Measurements from ENCODE around the gene MS4A15.

MS4A15 gene

DNA sequence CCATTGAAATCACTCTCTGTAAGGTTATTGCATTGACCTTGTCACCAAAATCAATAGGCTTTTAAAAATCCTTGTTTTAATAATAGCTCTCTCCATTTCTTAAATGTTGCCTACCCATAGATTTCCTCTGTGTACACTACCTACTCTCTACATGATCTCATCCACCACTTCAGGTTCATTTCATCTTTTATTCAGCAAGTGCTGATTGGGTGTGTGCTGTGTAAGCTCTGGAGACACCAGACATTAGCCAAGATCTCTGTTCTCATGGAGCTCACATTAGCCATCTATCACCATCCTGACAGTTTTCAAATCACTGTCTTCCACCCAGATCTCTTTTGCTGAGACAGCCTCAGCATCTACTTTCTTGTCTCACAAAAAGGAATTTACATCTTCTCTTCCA is 24.1 kb downstream of the MS4A15 start:
- DNase-seq = no peak

DNA sequence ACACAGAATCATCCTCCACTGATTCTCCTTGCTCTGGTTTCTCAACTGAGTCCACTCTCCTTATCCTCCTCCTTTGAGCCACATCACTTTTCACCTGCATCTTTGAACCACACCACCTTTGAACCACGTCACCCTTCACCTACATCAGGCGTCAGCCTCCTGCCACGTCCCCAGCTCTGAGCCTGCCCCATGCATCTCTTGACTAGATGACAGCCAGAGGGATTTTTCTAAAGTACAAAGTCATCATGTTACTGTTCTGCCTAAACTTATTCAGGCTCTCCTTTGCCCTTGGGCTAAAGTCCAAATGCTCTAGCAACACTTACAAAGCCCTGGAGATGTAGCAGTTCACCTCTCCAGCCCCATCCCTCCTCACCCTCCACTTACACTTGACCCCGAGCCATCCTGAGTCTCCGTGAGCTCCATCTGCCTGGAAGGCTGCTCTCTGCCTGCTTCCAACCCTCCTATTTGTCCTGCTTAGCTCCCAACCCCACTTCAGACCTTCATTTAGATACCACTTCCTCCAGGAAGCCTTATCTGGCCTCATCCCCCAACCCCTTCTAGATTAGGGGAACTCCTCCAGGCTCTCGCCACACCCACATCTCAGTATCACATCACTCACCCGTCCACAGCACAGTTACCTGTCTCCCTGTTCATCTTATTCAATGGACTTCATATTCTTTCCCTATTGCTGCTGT is 24.8 kb downstream of the MS4A15 start:
- DNase-seq = no peak

DNA sequence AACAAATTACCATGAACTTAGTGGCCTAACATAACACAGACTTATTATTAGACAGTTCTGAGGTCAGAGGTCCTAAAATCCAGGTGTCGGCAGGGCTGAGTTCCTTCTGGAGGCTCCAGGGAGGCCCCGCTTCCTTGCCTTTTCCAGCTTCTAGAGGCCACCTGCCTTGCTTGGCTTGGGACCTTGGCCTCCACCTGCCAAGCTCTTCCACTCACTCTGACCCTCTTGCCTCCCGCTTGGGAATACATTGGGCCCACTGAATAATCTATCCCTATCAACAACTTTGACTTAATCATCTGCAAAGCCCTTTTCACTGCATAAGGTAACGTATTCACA is 25.3 kb downstream of the MS4A15 start:
- DNase-seq = no peak

DNA sequence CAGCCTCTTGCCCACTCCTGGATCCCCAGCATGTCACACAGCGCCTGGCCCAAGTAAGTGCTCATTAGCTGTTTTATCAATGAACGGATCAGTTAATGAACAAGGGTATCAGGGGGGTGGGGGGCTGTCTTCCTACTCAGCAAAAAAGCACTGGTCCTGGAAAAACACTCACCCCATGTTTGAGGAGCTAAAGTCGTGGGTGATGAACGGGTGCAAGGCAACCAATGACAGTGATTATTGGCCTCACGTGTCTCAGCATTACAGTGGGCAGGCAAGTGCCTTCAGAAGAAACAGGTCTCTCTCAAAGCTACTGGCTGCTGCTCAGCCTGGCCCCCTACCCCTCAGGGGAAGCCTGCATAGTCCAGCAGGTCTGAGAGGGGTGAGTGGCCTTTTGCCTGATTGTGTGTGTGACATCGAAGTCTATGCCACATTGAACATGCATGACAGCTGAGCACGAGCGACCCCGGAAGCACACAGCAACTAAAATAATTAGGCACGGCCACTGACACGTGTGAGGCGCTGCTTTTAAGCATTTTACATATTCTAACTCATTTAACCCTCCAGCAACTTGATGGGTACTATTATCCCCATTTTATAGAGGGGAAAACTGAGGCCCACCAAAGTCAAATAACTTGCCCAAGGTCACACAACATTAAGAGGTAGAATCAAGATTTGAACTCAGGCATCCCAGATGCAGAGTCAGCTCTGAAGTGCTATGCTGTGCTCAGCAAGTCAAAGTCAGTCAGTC is 25.9 kb downstream of the MS4A15 start:
- no peak for DNase-seq

DNA sequence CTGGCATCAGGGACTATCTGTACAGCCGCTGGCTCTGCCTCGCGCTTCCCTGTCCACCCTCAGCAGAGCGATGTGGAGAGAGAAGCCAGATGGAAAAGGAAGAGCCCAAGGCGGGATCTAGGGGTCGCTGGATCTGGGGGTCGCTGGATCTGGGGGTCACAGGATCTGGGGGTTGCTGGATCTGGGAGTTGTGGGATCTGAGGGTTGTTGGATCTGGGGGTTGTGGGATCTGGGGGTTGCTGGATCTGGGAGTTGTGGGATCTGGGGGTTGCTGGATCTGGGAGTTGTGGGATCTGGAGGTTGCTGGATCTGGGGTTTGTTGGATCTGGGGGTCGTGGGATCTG is 26.4 kb downstream of the MS4A15 start:
- no peak for DNase-seq

DNA sequence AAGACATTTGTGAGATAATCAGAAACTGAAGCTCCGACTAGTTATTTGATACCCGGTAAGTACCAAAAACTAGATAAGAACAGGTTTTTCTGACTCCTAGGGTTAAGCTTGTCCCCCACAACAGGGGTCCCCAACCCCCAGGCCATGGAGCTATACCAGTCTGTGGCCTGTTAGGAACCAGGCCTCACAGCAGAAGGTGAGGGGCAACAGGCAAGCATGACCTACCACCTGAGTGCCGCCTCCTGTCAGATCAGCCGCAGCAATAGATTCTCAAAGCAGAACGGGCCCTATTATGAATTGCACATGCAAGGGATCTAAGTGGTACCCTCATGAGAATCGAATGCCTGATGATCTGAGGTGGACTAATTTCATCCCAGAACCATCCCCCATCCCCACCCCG is 27.2 kb downstream of the MS4A15 start:
- DNase-seq = no peak

DNA sequence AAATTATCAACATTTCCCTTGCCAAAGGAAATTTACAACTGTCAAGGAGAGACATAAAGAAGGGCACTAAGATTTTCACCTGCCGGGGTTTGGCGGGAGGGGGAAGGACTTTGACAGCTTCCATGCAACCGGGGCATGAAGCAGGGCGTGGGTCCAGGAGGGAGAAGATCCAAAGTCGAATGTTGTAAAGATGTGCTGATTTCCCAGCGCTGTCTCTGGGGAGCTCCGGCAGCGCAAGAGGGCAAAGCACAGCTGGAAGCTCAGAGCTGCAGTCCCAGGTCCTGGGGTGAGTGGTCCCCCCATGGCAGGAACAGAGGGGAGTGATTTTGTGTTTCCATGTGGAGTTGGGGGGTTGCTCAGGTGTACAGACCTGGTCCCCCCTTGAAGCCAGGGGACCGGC is 28.5 kb downstream of the MS4A15 start, which contains the start of gene MS4A10:
MS4A10 (plus strand) TSS at position 198 of the 400 bp plus-strand sequence. CDS start 5,003 bp downstream, outside the sequence.
- DNase-seq = no peak

DNA sequence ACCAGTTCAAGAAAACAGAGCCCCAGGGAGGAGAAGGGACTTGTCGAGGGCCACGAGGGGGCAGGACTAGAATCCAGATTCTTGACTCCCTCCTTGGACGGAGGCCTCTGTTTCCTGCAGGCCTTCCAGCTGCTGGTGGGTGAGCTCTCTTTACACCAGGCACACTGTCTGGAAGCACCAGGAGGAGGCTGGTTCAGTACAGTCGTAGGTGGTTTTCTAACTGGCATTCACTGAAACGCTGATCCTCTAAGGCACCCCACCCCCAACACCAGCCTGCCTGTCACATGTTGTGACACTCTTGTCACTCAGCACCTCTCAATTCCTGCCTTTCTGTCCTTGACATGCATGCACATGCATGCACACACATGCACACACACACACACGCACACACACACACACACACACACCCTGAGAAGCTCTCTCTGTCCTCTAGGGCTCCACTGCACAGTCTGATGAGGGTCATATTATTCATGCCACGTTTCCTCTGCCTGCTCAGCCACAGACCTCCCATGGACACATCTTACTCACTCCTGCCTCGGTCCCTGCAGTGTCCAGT is 29.2 kb downstream of the MS4A15 start:
- DNase-seq = no peak

DNA sequence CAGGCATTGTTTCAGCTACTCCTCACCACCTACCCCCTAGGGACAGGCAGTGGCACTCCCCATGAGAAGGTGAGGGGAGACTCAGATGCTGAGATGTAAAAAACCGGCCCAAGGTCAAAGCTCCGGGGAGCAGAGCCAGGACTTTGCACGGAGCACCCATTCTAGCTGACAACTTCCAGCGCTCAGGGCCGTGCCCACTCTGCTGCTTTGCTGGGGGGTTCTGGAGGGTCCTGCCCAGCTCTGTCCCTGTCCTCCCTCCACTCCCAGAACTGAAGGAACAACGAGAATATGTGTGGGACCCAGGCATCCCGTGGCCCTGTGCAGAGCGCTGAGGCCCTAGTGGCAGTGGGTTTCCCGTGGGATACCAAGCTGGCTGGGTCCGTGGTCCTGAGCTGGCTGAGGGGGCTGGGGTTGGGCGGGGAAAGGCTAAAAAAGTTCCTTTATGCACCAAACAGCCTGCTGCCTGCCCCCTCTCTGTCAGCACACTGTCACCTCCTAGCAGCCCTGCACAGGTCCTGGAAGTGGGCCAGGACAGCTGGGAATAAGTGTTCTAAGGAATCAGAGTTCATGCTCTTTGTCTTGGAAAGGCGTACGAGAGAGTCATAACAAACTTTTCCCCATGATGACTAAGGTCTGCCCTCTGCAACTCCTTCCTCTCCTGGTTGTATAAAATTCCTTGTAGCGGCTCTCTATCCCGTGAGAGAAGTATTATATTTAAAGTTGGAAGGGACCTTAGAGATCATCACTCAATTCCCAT is 30.3 kb downstream of the MS4A15 start:
- no peak for DNase-seq

DNA sequence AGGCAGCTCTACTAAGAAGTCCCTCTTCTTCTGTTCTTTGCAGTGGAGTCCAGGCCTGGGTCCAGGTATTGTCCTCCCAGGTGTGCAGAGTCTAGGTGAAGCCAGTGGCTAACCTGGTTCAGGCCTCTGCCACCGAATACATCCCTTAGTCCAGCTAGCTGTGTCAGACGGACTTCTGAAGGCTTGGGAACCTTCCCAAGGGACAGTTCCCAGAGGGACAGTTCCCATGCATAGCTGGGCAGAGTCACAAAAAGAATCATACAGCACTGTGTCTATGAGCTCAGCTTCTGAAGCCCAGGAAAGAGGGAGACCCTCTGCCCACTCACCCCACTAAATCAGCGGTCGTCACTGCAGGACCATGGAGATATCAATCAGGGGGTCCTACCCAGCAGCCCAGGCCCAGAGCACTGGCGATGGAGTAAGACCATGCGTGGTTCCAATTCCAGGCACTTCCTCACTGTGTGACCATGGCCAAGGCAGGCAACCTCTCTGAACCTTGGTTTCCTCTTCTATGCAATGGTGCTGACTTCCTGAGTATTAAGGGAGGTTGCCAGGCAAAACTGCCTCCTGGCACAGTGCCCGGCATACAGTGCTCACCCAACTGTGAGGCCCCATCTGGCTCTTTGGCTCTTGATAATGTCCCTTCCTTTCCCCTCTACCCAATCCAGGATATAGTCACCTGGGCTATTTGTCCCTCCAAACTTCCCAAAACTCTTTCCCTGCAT is 31.9 kb downstream of the MS4A15 start:
- DNase-seq = no peak

DNA sequence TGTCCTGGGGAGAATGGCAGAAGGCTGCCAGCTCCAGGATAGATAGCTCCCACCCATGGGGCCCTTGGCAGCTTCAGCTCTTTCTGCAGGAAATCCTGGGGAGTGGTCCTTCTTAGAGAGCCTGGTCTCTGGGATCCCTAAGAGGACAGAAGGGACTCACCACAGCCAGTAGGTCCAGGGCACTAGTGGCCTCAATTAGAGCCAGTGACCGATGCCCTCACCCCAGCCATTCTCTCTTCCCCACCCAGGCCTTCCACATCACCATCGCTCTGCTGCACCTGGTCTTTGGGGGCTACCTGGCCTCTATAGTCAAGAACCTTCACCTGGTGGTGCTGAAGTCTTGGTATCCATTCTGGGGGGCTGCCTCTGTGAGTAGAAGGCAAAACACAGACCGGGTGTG is 34.1 kb downstream of the MS4A15 start:
- DNase-seq = no peak

DNA sequence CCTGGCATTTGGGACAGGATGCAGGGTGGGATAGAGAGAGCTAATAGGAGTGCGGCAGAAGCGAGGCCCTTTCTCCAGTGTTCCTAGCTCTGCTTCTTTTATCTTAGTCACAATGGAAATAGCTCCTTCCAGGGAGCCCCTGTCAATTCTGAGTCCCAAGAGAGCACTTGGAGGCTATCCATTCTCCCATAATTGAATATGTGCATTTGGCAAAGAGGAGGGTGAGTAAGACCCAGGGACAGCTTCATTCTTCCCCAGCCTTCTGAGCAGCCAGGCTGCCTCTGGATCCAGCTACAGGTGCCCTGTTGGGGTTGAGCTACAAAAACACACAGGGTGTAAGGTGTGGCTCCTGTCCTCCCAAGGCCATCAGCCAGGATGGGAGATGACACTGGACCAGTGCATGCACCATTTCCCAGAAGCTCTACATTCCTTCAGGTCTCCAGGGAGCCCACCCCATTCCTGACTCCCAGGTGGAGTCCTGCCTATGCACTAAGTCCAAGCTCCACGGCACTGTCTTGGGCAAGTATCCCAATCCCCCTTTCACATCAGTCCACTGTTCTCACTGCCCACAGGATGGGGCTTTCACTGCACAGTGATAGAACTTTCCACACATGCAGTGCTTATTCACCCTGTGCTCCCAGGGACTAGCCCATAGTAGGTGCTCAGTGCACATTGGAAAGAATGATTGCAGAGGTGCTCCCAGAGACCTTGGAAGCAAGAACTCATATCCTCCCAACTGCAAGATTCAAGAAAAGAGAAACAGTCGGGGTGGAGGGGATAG is 34.7 kb downstream of the MS4A15 start:
- DNase-seq = no peak

DNA sequence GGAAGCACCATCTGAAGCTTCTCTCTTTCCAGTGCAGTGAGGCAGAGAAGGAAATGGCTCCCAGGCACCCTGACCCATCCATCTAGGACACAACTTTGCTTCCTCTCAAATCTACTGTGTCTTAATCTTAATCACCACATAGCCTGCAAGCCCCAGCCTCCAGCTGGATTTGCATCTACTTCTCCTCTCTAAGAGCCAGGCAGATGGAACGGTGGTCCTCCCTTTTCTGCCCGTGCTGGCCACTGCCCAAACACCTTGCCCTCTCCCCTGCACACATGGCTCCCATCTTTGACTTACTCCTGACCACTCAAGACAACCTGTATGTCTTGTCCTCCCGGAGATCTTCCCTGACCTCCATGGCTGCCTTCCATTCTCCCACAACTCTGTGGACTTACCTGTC is 35.9 kb downstream of the MS4A15 start:
- no peak for DNase-seq

DNA sequence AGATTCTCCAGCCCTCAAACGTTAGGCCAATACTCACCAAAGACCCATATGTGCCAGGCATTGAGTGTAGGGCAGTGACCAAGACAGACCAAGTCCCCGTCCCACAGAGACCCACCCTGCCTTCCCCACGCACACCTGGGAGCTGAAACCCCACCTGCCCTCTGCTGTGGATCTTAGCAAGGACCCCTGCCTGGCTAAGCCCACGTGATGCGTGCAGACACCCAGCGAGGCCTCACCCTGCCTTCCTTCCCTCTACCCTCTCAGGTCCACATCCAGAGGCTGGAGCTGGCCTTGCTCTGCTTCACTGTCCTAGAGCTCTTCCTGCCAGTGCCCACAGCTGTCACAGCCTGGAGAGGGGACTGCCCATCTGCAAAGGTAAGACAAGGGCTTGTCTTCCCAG is 38.6 kb downstream of the MS4A15 start:
- no peak for DNase-seq

DNA sequence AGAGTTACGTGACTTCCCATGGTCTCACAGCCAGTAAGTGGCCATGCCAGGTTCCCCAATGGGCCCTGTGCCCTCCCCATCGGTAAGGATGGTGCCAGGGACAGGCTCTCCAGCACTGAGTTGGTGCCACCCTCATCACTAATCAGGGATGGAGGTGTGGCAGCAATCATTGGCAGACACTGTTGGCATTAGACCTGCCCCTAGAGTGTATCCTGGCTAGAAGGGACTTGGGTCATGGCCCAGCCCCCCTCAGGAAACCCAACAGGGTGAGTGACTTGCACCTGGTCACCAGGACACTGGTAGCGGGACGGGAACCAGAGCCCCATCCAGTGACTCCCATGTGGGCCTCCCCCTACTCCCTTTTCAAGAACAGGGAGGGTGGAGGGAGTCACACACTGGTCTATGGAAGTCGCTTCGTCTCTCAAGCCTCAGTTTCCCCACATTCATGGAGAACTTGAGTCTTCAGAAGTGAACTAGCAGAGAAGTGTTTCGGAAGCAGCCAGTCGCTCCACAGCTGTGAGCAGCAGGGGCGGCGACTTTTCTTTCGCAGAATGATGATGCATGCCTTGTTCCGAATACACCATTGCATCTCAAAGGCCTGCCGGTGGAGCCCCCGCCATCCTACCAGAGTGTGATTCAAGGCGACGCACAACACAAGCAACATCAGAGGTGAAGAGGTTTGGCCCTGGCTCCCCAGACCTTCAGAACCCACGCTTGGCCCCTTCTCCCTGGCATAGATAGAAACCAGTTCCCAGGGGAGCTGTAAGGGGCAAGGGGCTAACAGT is 41.4 kb downstream of the MS4A15 start:
- DNase-seq = no peak

DNA sequence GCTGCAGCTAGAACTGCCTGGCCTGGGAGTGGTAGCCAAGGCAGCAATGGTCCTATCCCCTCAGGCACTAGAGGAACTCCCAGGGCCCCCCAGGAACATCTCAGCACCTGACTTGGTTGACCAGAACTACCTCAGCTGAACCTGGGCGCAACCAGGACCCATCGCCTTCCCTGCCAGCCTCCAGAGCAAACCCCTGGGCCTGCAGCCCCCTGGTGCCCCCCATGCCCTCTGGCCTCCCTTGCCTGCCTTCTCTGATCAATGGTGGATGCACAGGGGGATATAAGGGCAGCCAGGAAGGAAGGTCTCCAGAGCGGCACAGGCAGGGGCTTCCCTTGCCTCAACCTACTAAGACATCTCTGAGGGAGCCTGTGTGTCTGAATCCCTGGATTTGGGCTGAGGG is 42.0 kb downstream of the MS4A15 start:
- no peak for DNase-seq

DNA sequence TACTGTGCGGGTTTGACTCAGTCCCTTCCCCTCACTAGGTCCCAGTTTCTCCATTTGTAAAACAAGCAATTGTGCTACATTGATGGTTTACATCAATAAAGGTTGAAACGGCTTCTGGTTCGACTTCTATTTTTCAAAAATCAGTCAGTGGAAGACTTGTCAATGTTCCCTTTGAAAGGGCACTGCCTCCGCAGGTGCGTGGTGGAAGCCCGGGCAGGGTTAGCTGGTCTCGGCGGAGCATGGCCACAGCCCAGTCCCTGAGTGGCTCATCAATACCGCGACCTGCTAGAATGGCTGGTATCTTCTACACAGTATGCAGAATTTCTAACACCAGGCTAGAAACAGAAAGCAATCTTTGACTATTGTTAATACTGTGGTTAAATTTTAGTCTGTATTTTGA is 44.5 kb downstream of the MS4A15 start:
- DNase-seq = no peak

DNA sequence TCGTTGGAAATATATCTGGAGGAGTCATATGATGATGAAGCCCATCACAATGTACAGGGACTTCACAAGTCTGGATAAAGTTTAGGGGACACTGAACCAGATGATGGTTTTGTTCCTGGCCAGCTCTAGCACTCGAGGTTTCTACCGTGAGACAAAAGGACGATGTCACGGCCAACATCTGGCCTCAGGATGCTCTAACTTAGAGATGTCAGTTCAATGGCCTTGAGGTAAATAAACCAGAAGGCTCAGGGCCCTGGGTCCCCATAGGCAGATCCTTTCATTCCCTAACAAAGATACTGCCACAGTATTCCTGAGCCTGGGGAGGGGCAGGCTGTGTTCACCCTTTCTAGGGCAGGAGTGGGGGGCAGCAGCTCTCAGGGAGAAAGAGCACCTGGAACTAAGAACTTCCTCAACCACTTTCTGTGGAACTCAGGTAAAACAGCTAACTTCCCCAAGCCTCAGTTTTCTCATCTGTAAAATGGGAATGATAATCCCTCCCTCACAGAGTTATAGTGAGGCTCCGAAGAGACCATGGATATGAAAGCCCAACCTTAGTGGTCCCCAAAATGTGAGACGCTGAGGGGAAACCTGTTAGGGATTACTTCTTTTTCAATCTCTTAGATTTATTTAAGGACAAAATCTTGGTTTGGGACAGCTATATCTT is 46.7 kb downstream of the MS4A15 start:
- no peak for DNase-seq

DNA sequence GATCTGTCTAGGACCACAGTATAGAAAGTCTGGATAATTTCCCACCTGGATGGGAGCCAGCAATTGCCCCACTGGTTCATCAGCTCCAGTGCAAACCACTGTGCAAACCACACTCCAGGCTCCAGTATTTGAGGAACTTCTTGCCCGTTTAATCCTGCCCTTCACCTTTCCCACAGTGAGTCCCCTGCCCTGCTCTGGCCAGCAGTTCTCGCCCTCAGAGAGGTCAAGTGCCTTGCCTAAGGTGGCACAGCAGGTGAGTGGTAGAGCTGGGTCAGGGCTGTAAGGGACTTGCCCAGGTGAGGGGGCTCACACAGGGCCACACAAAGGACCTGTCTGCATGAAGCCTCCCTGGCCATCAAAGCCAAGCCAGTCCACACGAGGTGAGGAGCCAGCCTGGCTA is 52.6 kb downstream of the MS4A15 start:
- no peak for DNase-seq

DNA sequence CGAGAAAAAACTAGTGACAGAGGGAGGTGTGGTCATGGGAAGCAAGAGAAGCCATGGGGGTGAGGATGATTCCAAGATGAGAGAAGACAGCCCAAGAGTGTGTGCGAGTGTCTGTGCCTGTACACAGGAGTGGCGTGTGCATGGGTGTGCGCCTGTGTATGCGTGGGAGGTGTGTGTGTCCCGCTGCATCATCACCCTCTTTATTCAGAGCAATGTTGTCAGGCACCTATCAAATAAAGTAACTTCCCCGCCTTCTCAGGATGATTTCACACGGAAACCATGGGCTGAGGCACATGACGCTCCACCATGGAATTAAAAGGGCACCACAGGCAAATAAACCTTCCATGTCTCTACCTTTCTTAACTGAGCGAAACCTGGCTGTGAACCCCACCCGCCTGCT is 53.0 kb downstream of the MS4A15 start:
- DNase-seq = no peak

DNA sequence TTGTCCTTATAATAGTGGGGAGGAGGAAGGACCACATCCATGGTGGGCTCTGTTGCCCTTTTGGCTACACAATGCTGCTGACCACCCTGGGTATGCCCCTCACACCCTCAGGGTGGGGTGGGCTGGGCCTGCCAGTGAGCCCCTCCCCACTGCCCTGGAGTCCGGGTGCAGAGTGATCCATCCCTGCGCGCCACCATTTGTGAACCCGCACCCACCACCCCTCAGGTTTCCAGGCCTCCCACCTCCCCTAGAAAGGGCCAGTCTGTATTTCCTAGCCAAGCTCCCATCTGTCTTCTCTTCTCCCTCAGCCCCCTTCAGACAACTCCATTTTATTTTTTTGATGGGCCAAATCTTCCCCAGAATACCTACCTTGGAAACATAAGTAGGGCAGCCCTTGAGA is 53.5 kb downstream of the MS4A15 start:
- DNase-seq = no peak

Measured in NCI-H526 treated with DMSO at 0.1 percent for 48 hours (cell line).